NT2/D1 (cell line): Measurements from ENCODE around the gene PKN1.

ENCODE experiments used
- SUZ12 ChIP-seq: IDR thresholded peaks from 2 replicates; pipeline ENCODE4 v1.6.1; 2011; ENCODE audit not compliant: insufficient read length, insufficient read depth; ENCODE audit errors: extremely low read depth
- YY1 ChIP-seq: IDR thresholded peaks from 2 replicates; pipeline ENCODE4 v1.6.1; 2011; ENCODE audit not compliant: insufficient read length, insufficient read depth
- ZNF274 ChIP-seq: IDR thresholded peaks from 2 replicates; pipeline ENCODE4 v1.6.1; 2011; ENCODE audit warnings: mild to moderate bottlenecking, low read depth, low read length

DNA sequence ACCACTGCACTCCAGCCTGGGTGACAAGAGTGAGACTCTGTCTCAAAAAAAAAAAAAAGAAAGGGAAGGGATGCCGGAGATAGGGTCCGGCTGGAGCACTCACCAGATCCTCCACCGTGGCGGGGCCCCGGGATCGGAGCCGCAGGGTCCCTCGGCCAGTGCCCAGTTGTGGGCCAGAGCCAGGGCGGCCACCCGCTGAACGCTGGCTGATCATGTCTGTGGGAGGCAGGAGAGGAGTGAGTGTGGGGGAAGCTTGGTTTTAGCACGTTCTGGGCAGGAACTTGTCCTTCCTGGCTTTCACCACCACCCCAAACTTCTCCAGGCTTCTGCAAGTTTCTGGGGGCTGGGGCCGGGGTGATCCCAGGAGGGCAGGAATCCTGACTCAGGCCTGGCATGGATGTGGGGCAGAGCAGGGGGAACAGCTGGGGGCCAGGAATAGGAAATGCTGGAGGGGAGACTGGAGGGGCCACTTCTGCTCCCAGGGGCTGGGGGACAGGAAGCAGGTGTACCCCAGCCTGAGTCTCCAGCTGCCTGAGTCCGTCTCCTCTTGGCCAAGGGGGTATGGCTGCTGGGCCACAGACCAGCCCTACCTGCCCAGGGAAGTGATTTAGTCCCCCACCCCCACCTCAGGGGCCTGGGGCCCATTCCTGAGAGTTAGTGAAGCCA is 46.3 kb downstream of the PKN1 start:
- no peak for TF ChIP-seq SUZ12
- TF ChIP-seq YY1: no peak
- no peak for TF ChIP-seq ZNF274
